NOMO-1 treated with DMSO at 0.1 percent for 48 hours (cell line): Measurements from ENCODE around the gene MARCHF9.

Experiments
- DNase-seq: peaks from one replicate; lab custom pipeline; 2025; ENCODE audit not compliant: unreplicated experiment; lab: John Stamatoyannopoulos, UW

MARCHF9 gene

DNA sequence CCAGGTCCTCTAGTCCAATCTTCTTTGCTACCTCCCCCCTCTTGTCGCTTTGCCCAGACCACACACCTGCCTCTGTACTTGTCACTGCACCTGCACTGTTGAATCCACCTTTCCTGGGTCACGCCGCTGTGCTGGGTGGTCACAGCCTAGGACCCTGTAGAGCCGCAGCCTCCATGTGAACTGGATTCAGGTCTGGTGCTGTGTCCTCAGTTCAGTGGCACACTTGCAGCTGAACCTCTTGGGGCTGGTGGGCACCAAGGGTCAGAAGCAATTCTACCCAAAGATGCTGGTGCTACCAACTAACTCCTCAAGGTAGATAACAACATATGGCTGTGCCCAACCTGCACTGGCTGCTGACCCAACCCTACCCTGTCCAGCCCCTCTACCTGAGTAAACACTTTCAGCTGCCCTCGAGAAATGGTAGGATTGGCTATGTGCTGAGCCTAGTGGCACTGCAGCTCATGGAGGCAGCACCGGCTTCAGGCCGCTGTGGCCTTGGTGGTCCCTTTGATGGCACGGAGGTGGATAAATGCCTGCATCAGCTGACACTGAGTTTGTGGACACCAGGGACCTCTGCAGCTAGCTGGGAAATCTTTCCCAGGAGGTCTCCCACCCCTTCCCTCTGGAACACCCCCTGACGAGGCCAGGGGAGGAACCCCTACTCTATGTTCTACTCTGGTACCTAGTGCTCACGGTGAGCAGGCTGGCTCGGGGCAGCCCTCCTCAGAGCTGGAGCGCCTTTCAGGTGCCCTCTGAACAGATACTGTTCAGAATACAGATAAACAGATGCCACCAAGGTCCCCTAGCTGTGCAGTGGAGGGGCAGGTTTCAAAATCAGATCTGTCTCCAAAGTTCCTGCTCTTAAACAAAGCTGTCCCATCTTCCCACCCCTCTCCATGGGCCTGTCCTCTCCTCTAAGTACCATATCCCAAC lies 30.6 kb upstream of the MARCHF9 start:
- DNase-seq = no peak

DNA sequence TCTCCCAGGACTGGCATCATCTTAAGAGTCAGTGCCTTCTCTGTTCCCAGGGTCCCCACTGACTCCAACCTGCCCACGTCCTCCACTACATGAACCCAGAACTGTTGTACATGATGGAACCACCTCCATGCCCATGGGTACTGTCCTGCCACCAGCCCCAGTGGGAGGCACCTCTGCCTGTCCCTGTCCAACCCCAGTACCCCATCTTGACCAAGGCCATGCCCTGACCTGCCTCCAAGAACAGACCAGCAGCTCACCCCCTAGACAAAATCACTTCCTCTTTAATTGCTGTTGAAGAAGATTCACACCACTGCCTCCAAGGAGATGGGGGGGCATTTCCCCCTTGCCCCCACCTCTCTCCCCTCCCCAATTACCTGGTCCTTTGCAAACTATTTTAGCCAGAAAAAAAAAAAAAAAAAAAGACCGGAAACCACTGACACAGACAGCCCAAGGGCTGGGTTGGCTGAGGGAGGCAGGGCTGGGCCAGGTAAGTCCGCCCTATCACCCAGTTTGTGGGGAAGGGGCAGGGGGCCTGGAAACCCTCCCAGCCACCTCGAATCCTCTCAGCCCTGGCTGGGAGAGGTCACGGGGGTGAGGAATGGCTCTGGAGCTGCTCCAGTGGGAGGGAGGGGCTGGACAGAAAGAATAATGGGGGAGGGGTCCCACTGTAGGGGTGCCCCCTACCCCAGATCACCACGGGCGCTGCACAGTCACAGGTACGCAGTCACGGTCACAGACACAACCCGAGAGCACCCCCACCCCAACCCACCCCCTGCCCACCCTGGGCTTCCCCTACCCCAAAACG lies 29.8 kb upstream of the MARCHF9 start:
- DNase-seq = no peak

DNA sequence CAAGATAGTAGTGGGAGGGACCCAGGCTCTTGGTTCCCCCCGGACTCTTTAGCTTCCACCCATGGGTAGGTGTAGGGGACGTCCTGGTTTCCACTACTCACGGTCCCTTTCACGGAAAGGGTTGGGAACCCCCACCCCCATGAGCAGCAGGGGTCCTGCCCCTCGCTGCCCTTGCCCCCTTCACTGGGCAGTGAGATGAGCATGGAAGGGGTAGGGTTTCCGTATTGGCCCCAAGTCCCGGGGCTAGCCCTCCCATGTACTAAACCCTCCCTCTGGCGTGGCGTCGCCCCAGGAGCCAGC lies 29.1 kb upstream of the MARCHF9 start:
- DNase-seq = no peak

DNA sequence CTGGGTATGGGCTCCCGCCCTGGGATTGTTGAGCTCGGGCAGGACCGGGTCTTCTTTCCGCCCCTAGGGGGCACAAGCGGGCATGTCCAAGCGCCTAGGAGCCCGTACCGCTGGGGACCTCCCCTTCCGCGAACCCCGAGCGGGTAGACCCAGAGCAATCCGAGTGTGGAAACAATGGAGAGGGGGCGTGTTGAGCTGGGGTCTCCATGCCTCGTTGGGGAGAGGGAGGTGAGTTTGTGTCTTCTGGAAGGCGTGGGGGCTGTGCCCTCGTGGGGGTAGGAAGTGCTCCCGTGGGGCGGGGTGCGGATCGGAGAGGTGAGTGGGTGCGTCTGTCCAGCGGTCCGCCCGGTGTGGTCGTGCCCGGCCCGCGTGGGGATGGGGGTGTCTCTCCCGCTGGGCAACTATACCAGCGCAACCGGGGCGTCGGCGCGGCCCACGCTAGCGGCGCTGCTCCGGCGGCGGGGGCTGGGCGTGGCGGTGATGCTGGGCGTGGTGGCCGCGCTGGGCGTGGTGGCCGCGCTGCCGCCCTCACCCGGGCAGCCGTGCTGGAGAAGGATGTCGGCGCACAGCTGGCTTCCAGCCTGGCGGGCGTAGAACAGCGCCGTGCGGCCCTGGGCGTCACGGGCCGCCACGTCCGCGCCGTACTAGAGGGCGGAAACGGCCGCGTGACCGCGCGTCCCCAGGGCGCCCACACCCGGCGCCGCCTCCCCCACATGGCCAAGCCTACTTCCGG lies 28.6 kb upstream of the MARCHF9 start:
- no peak for DNase-seq

DNA sequence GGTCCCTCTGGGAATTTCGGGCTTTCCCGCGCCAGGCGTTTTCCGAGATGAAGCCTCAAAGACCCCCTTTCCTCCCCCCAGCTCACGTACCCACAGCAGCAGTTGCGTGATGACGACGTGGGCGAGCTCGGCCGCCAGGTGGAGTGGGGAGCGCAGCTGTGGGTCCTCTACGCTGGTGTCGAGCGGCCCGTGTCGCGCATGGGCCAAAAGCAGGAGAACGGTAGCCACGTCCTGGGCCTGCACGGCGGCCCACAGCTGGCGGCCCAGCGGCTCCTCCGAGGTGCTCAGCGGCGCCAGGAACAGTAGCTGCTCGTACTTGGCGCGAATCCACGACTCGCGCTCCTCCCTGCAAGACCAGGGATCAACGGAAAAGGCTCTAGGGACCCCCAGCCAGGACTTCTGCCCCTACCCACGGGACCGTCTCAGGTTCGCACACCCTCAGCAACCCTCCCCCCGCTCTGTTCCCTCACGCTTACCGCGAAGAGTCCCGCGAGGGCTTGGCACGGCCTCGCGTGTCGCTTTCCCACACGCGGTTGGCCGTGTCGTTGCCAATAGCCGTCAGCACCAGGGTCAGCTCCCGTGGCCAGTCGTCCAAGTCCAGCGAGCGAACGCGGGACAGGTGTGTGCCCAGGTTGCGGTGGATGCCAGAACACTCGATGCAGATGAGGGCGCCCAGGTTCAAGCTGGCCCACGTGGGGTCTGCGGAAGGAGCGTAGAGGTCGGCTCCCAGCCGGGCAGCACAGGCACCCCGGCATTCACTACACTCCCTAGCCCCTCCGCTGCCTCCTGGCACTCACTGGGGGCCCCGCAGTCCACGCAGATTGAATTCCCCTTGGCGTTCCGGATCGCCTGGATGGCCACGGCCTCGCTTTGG lies 27.8 kb upstream of the MARCHF9 start:
- DNase-seq = no peak

DNA sequence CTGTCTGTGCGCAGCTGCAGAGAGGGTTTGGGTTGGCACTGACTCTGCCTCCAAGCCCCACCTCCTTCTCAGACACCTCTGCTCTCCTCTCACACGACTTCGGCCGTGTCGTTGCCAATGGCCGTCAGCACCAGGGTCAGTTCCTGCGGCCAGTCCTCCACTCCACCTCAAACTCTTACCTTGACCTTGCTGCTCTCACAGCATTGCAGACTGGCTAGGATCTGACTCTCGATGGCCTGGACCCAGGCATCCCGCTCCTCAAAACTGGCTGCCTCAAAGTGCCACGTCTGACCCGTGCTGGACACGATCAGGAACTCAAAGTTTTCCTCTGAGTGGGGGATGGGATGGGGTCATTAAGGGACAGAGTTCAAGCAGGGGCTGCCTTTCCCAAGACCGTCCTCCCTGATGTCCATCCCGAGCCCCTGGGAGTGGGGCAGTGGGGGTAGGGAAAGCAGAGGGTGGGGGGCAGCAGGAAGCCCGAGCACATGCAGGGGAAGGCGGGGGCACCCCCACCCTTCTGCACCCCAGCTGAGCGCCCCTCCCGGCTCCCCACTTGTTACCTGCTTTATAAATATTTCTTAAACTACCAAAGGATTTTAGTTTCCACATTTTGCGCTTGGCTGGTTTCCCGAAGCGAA lies 27.0 kb upstream of the MARCHF9 start:
- DNase-seq = no peak

DNA sequence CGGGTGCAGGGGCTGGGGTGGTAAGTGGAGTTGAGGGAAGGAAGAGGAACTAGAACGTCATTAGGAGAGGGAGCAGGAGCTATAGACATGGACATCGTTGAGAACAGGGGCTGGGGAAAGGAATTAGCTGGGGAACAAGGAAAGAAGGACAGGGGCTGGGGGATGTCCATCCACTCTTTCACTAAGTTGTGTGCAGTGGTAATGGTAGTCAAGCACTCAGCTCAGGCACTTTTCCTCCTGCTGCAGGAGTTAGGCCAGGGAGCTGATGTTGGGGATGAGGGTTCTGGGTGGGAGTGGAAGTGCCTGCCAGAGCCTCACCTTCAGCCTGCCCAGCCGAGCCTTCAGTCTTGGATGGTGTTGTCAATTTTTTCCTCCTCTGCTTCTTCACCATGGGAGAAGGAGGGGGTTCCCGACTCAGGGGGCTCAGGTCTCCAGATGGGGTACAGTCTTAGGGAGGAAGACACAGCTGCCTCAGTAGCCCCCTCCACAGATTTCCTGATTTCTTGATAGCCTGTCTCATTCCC lies 25.5 kb upstream of the MARCHF9 start:
- DNase-seq = no peak

DNA sequence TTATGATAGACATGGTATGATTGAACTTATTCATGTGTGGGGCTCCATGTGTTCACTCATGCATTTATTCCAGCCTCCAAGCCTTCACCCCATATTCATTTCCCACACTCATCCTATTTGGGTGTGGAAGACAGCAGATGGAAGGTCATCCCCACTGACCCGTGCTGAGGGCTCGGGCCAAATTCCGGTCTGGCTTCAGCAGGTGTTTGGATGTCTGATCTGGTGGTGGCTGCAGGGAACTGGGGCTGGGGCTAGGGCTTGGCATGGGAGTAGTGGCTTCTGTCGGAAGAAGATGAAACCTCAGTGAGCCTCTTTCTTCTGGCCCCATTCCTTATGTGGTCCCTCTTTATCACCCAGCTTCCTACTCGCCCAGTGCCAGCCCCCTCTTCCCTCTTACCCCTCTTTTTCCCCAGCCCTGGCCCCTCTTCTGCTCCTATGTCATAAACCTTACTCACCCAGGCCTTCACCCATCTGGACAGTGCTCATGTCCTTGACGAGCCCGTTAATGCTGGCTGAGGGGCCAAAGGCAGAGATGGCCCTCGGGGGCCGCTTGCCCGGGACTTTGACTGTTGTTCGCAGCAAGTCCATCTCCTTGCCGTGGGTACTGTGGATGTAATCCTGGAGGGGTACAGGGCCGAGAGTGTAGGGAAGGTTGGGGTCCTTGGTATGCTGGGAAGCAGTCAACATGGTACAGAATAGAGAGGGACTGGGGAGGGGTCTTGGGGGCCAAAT lies 24.4 kb upstream of the MARCHF9 start:
- DNase-seq = no peak

DNA sequence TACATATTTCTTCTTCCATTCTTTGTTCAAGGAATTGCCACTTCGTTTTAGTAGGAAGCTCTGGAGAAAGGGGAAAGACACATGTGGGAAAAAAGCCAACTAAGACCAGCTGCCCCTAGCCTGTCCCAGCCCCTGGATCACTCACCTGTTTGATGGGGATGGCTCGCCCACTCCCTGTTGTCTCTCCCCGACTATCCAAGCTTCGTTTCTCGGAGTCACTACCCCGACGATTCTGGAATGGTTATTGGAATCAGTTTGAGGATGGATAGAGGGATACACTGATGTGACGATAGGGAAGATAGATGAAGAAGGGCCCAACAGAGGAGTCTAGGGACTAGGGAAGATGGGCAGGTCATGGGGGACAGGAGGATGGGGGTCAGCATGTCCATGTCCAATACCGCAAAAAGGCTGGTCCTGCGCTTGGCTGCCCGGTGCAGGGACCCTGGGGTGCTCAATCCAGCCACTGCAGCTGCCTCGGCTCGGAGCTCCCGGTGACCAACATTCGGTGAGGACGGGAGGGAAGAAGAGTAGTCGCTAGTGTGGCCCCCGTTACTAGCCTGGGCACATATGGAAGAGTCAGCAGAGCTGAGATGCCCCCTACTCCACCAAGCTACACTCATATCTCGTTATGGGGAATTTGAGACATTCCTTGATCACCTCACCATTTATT lies 23.4 kb upstream of the MARCHF9 start:
- no peak for DNase-seq

DNA sequence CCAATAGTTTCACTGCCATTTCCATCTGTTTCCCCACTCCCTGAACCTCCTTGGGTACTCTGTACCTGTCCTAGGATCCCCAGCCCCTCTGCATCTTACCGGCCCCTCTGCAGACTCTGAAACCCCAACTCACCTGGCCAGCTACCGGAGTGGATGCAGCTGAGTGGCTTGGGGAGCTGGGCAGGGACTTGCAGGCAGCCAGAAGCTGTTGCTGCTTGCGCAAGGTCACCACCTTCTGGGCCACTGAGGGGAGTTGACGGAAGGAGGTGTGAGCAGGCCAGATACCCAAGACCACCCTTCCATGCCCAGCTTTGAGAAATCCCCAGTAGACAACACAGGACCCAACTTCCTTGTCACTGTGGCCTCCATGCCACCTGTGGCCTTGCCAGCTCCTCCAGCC lies 22.6 kb upstream of the MARCHF9 start:
- DNase-seq = no peak

DNA sequence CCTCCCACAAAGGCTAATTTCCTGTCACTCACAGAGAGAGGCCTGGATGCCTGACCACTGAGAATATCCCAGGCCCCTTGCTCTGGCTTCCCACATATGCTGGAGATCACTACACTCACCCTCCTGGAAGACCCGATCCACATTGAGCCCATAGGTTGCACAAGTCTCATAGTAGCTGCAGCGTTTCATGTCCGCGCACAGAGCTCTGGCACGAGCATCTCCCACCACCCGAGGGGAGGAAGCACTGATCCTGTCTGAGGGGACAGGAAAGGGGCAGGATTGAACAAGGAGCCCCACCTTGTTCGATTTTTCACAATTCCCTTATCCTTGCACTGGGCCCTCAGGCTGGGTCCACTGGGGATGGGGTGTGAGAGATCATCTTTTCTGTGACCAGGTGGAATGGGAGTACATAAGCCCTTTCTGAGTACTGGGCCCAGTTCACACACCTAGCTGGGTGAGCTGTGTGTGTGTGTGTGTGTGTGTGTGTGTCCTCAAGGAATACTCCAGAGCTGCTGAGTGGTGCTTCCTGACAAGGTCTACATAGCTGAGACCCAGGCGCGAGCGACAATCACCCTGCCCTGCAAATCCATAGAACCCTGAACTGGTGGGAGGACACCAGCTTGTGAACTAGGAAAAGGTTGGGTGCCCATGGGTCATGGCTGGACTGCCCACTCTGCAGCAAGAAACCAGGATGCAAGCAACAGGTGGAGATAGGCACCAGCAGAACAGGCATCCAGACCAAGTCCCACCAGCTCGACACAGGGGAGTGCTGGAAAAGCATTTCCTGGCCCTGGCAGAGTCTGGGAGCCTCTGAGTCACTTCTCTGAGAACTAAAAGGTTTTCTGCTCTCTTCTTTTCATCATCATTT lies 21.9 kb upstream of the MARCHF9 start:
- DNase-seq = no peak

DNA sequence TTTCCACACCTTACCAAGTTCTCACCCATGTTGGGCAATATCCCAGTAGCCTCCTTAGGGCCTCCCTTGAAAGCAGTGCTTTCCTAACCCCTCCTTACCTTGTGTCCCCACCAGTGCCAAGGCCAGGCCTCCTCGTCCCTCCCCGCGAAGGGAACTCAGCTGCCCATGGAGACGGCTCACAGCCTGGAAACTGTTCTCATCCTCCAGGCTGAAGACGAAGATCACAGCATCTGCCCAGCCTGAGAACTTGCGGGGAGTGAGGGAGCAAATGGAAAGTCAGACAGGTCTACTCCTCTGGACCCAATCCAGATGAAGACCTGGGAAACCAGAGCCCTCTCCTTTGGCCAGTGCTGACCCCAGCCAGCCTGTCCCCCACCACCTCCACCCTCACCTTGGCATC lies 21.0 kb upstream of the MARCHF9 start:
- DNase-seq = no peak

DNA sequence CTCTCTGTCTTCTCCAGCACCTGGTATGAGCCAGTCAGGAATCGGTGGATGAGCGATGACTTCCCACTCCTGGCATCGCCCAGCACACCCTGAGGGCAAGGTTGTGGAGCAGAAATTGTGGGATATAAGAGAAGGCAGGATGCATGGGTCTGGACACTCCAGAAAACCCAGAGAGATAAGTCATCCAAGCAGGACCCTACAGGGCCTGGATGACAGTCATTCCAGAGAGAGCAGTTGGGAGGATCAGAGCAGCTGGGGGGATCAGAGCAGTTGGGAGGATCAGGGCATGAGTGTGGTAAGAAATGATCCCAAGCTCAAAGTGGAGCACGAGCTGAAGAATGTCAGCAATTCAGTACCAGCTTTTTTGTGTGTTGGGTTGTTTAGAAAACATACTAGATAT lies 20.3 kb upstream of the MARCHF9 start:
- no peak for DNase-seq

DNA sequence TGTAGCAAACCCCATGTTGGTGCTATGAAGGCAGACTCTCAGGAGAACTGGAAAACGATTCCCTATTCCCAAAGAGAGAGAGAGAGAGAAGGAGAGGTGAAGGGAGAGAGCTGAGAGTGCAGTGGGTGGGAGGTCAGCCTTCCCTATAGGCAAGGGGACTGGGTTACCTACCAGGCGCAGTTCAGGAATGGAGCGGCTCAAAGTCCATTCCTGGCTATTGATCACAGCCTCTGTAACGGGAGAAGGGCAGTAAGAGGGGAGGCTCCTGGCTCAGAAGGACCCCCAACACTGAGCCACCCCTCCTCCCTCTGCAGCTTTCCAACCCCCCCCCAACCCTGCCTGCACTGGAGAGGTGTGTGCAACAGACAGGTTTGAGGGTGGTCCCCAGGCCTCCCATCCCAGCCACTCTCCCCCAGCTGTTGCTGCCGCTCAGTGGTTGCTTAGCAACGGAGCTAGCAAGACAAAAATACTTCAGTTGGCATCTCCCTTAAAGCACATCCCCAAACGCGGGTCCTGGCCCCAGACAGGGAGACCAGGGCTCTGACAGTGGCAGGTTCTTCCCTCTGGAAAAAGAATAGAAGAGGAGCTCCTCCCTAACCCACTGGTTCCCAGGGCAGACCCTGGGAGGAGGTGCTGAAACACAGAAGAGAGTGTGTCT lies 19.6 kb upstream of the MARCHF9 start:
- DNase-seq = no peak

DNA sequence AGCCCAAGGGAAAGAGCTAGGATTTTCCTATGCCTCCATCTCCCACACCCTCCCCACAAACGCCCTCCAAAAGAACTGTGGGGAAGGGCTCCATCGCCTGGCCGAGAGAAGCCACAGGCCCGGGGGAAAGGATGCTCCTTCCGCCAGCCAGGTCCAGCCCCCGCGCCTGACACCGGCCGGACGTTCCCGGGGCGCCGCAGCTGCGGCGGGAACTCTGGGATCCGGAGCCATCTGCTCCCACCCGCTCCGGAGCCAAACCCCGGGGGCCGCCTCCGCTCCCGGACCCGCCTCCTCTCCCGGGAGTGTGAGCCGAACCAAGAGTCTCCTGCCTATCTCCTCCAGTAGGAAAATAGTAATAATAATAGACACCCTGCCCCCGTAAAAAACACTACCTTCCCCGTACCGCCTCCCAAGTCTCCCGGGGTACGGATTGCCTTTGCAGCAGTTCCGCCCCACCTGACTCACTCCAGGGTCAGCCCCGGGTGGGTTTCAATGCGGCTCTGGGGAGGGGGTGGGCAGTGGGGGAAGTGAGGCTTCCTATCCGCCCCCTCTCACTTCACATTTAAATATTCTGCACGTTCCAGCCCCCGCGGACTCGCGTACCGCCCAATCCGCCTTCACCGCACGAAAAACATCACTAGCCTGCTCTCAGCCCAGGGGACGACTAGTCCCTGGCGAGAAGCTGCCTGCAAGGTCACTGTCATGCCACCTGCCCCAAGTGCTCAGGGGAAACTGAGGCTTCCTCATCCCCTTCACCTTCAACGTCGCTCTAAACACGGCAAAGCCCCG lies 18.8 kb upstream of the MARCHF9 start:
- DNase-seq = no peak

DNA sequence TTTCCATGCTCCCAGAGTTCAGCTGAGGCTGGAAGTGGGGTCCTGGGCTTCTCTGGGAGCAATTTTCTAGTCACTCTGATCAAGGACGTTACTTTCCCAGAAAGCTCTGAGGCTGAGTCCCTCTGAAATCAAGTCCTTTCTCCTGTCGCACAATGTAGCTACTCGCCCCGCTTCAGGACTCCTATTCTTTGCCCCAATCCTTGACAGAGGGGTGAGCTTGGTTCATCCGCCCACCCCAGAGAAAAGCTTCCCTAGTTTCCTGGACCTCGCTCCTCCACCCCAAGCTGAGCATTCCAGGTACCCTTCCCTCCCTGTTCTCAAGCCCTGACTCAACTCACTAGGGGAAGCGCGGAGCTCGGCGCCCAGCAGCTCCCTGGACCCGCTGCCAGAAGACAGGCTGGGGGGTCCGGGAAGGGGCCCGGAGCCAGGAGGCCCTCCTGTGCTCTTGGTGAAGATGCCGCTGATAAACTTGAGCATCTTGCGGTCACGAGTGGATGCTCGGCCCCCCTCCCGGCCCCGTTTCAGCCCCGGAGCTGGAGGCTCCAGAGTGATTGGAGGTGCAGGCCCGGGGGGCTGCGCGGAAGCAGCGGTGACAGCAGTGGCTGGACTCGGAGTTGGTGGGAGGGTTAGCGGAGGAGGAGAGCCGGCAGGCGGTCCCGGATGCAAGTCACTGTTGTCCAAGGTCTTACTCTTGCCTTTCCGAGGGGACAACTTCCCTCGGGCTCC lies 18.0 kb upstream of the MARCHF9 start:
- DNase-seq = no peak
